Embryonic facial prominence (tissue), 1 donor: Measurements from ENCODE around the gene CDKN2B-AS1.
"Not testable (repeated sequence)": the region's sequence is repeated elsewhere in the genome, so short reads cannot be mapped to it uniquely, and the experiment has no call there.

Experiments
- DNase-seq: peaks from one replicate; pipeline ENCODE4 v3.0.0-alpha.2; 2016; ENCODE audit errors: extremely low spot score

CDKN2B-AS1 gene

DNA sequence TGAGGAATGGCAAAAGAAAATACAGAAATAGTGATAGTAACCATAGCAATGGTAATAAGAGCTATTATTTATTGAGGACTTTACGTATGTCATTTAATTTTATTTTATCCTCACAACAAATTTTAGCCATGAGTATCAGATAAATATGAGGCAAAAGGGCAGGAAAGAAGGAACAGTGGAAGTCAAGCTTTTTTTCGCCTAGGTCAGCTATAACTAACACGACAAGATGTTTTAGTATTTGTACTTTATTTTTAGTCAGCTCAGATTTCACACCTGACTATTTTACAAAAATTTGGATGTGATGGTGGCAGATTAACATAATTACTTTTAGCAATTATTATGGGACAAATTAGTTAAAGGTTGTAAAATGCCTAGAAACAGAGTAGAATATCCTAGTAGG lies 49.3 kb downstream of the CDKN2B-AS1 start:
- DNase-seq: no peak

DNA sequence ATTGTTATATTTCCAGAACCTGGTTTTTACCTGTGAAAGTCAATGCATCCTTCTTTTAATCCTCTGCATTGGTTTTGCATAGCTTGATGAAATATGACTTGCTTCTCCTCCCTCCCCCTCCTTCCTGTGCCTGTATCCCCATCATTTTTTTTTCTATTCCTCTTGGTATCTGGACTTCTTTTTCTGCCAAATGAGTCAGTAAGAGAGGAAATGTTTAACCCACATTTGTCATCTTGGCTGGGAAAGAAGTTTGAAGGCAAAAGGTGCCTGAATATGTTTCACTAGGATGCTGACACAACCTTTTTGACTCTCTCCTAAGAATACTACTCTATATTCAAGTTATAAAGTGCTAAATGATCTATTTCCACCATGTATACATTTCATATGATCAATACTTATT lies 50.0 kb downstream of the CDKN2B-AS1 start:
- DNase-seq: no peak

DNA sequence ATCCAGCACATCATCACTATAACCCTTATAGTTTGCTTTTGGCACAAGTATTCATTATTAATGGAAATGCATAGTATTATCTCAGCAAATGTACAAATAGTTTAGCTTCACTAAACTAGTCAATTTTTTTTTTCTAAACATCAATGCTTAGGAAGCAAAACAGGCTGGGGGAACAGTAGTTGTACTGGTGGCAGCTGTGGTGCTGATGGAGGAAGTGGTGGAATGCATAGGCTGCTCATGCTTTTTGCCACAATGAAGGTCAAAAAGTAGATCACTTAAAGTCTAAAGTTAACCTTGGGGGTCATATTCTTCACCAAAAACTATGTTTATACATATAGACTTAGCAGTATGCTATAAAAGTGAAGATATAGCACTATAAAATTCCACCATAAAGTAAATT lies 50.8 kb downstream of the CDKN2B-AS1 start:
- DNase-seq: no peak

DNA sequence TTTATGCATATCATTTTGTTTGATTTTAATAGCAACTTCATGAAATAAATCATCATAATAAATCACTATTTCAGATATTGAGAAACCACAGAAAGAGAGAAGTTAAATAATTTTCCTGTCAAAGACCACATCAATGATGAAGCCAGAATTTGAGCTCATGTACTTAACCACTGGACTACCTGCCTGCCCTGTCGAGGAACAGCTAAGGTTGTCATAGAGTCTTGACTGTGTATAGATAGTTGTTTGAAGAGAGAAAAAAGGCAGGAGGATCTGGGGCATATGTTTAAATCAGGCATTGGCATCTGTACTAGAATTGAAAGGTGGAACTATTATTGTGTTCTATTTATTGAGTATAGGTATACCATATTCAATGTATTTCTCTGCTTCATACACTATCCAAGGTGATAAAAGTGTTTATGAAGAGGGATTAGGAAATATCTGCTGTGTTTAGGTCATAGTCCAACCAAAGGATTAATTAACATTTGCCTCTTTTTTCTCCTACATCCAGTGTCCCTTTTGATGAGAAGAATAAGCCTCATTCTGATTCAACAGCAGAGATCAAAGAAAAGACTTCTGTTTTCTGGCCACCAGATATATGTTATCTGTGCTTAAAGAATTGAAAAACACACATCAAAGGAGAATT lies 51.8 kb downstream of the CDKN2B-AS1 start:
- no peak for DNase-seq

DNA sequence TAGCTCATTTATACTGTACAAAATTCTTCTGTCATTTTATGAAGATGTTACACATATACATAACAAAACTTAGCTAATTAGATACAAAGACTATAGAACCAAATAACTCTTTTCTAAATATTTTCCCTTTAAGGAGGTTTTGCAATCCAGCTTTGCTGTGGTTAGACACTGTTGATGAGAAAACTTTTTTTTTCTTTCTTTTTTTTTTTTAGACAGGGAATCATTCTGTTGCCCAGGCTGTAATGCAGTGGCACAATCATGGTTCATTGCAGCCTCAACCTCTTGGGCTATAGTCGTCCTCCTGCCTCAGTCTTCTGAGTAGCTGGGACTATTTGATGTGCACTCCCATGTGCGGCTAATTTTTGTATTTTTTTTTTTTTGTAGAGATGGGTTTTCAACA lies 53.0 kb downstream of the CDKN2B-AS1 start:
- DNase-seq: no peak

DNA sequence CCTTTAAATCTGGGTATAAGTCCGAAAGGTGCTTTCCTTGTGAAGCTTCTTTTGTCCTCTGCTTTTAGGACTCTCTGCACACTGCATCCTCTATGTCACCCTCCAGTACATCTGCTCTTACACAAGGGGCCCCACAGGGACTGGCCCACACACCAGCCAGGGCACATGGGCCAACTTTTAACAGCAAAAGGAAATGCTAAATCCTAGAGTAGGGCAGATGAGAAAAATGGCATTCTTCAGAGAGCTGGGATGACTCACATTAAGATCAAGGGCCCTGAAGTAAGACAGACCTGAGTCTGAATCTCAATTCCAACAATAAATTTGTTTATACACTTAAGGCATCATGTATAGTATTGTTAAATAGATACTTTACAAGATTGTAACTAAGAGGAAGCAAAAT lies 54.8 kb downstream of the CDKN2B-AS1 start:
- no peak for DNase-seq

DNA sequence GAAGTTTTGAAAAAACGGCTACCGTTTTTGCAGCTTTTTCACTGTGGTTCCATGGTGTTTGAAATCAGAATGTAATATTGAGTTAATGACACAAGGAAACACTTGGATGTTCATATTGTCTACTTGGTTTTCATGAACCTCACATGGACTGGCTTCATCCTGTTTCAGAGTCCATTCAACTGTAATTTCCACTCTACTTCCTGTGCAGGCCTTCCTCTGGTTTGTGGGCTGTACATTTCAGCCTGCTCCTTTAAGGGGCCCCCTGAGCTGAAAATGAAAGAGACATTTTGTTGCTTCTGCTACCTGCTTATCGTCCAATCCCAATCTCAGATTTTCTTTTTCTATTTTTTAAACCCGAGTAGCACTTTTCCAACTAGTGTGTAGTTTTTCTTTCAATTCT lies 56.3 kb downstream of the CDKN2B-AS1 start:
- DNase-seq: no peak

DNA sequence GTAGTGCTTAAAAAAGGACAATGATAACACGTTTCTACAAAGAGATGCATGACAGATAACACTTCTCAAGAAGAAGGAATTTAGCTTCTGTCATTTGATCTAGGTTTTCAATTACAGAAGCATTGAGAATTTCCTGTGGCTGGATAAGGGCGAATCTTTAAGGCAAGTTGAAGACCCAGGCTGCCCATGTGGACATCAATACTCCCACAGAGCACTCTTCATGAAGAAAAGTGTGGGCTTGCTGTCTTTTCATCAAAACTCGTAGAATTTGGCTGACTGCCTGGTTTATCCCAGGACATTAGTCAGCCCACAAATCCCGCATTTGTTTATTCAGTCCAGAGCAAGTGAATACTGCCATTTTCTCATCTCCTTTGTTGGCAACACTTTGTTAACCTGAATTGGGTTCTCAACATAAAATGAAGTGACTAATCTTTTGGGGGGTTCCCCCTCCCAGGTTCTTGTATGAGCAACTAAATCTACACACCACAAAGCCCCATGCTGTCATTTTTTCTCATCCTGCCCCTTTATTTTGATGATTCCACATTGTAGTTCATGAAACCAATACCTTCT lies 57.9 kb downstream of the CDKN2B-AS1 start:
- no peak for DNase-seq

DNA sequence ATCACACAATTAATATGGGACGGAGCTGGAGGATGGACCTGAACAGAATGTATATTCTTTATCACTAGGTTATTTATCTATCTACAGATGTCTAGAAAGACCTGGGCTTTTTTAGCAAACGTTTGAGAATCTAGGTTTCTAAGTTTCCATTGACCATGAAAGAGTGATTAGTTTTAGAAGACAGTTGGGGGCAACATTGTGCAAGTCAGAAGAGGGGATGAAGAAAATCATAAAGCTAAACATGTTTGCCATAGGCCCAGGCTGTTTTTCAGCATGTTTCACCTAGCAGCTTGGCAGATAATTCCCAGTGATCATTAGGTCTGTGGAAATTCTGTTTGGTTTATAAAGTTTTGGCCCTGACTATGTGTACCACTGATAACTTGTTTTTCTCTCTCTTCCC lies 58.6 kb downstream of the CDKN2B-AS1 start:
- DNase-seq: no peak

DNA sequence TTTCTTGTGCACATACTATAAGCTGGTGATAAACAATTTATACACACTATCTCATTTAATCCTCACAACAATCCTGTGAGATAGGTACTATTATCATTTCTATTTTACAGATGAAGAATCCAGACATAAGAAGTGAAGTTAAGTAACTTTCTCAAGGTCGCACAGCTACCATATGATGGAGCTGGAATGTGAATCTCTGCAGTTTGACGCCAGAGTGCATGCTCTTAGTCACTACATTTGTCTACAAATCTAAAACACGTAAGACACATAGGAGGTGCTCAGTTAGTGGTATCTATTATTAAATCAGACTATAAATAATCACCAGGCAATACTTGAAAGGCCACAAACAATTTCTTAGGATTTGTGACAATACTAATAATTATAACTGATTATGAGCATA lies 59.5 kb downstream of the CDKN2B-AS1 start:
- DNase-seq: no peak

DNA sequence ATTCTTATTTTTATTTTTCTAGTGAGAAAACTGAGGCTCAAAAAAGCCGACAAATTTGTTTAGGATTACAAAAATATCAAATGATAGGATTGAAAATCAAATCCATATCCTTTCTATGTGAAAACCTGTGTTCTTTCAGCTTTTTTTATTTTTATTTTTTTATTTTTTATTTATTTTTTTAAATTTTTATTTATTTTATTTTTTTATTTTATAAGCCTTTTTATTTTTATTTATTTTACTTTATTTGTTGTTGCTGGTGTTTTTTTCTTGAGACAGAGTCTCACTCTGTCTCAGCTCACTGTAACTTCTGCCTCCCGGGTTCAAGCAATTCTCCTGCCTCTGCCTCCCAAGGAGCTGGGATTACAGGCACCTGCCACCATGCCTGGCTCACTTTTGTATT lies 59.9 kb downstream of the CDKN2B-AS1 start:
- DNase-seq: no peak

DNA sequence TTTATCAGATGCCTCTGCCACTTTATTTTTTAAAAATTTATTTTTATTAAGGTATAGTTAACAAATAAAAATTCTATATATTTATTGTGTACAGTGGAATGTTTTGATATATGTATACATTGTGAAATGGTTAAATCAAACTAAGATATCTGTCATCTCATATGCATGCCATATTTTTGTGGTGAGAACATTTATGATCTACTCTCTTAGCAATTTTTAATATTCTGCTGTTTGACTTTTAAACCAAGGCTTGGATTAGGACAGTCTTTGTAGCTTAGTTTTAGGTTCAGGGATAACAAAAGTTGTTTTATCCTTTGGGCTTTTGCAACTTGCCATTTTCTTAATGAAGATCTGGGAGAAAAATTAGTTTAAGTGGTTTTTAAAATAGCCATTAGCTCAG lies 60.5 kb downstream of the CDKN2B-AS1 start:
- no peak for DNase-seq

DNA sequence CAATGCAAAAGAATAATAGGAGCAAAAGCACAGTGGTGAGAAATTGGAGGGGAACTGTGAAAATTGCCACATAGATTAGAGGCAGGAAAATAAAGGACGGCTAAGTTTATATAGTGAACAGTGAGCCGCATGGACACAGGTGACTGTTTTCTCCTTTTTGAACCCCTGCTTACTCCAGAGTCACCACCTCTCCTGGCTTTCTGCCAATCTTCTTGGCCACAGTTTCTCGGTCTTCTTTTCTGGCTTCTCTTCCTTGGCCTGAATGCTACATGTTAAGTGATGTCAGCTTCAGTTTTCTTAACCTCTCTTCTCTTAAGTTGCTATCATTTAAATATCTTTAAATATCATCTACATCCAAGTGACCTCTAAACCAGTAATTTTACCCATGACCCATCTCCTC lies 61.8 kb downstream of the CDKN2B-AS1 start:
- no peak for DNase-seq

DNA sequence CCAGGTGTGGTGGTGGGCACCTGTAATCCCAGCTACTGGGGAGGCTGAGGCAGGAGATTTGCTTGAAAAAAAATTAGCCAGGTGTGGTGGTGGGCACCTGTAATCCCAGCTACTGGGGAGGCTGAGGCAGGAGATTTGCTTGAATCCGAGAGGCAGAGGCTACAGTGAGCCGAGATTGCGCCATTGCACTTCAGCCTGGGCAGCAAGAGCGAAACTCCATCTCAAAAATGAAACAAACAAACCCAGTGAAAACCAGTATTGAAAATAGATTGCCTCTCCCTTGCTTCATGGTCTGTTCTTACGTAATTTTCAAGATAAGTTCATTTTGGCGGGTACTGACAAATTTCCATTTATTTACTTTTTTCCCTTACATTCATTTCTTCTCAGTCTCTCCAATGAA lies 63.4 kb downstream of the CDKN2B-AS1 start:
- not testable (repeated sequence) for DNase-seq

DNA sequence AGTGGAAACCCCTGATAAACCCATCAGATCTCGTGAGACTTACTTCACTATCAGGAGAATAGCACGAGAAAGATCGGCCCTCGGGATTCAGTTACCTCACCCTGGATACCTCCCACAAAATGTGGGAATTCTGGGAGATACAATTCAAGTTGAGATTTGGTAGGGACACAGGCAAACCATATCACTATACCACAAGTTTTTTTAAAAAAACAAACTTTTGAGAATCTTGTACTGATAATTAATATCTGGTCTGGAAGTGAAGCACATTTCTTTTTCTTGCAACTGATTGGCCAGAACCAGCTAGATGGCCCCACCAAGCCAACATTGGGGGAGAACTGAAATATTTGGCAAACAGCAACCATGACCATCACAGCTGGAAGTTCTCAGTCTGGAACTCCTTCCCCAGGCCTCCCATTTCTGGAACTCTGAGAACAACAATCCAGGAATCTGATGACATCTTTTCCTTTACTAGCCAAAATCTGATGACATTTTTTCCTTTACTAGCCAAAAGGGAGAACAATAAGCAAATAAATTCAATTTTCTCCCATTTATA lies 66.3 kb downstream of the CDKN2B-AS1 start:
- DNase-seq: no peak

DNA sequence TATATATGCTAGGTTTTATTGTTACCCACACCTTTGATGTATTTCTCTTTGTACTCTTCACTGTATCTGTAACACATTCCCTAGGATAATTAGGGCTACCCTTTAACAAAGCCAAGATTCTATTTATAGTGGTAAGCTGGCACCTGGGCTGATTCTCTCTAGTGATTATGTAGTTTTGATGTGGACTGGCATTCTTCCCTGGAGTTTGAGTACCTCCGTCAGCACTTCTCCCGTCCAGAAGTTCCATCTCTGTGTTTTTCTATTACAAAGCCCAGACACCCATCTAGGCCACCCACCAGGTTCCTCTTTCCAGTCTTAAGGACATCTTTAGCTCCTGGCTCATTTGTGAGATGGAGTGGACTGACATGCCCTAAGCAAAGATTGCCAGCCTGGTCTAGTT lies 70.4 kb downstream of the CDKN2B-AS1 start:
- DNase-seq: no peak

DNA sequence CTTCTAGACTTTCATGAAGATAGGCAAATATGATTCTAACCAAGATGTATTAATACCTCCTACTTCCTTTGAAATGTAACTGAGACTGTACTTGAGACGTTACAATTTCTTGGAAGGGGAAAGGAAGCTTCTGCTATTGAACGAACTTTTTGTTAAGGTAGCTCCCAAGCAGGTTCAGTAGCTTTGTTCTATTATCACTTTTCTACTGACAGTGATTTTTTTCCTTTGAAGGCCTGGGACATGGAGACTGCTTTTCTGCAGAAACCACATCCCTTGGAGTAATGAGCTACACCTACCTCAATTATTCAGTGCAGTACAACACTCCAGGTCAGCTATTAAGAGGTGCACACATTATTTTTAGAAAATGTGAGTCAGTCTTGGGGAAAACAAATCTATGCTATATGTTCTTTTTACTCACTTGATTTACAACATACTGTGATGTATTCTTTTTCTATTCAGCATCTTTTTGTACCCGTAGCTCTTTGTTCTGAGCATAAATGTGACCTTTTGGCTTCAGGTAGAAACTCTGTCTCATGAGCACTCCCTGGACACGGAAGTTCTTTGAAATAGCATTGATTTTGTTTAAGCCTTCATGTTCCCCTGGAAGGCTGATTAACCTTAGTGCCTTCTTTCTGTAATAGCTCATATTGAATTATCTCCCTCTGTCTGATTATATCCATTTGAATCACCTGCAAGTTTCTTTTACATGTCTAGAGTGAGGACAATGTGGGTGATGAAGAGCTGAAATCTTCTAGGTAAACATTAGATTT lies 71.0 kb downstream of the CDKN2B-AS1 start:
- no peak for DNase-seq

DNA sequence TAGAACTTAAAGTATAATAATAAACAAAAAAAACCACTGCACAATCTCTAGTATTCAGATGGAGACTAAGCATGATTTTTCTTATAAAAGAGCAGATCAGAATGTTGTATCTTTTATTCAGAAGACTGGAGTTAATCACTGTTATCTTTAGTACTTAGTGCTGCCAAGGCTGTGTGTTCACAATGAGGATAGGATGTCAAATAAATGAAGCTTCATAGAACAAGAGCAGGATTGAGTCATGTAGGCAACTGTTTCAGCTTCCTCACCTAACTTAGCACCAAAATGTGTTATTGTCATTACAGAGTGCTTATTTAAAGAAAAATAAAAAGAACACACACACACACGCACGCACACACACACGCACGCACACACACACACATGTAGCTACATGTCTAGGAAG lies 72.6 kb downstream of the CDKN2B-AS1 start:
- no peak for DNase-seq

DNA sequence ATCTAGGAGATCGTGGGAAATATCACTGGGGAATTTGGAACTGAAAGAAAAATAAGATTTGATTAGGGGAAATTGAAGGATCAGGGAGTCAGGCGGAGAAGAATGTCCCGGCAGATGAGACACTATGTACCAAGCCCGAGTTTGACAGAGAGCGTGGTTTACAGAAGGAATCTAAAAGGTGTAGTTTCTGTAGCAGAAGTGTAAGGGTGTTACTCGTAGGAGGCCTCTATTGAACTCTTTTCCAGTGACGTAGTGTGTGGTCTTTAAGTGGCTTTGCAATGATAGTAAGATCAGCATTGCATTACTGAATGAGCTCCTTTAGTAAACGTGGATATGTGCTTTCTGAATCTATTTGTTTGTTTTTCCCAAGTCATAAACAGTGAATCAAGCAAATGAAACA lies 73.8 kb downstream of the CDKN2B-AS1 start:
- no peak for DNase-seq

DNA sequence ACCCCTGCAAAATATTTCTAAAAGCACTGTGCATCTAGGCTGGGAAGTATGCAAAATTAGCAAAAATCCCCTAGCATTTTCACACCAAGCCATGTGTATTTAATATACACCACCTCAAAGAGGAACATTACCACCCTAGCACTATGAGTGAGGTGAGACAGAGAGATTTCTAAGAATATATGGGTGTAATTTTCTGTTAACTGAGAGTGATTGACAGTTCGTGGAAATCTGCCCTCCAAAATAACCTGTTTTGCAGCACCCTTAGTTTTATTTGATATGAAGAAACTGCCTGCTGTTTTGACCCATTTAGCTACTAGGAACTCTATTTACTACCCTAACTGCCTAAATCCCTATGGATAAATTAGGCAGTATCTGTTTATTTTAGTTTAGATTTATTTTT lies 78.8 kb downstream of the CDKN2B-AS1 start:
- no peak for DNase-seq

DNA sequence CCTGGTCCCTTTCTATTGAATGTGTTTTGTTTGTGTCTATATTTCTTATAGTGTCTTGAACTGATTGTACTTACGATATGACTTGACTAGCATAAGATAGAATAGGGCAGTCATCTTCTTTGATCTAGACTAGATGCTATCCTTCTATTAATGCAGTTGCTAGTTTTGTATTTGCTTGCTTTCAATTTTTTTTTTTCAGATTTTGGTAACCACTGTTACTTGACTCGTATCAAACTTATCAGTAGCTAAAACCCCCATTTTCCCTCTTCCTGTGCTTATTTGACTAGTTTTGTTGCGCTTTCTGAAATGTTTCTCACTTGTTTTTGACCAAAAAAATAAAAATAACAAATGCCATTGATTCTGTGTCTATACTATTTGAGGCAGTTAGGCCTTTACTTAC lies 83.5 kb downstream of the CDKN2B-AS1 start:
- DNase-seq: no peak

DNA sequence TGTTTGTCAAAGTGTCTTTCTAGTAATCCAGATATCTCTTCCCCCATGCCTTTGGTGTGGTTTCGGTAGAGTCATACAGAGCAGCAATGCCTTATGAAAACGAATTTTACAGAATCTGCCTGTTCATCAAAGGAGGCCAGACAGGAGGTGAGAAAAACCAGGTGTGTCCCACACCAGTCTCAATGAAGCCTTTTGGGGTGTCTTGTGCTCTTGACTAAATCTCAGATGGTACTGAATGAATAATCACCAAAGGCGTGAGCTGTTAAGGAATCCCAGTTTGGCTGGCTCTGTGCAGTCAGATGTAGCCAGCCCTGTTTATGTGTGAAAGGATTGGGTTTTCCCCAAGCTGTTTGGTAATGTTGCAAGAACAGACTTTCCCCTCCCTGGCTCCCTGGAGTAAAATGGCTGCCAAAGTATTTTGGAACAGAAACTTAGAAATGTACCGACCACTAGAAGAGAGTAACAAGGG lies 85.3 kb downstream of the CDKN2B-AS1 start:
- no peak for DNase-seq
